WTC11 (cell line): Measurements from ENCODE around the gene POLDIP2.
"Not testable (repeated sequence)": the region's sequence is repeated elsewhere in the genome, so short reads cannot be mapped to it uniquely, and the experiment has no call there.

Experiments used
- CREM ChIP-seq: sonication (generic); formaldehyde crosslinking; IDR thresholded peaks from 2 replicates; pipeline ENCODE4 v1.8.1; 2022; ENCODE audit warnings: mild to moderate bottlenecking, missing genetic modification reagents, moderate library complexity
- NFYB ChIP-seq: sonication (generic); formaldehyde crosslinking; conservative IDR thresholded peaks from 2 replicates; pipeline ENCODE4 v1.8.0; 2022; ENCODE audit warnings: low read depth, missing genetic modification reagents
- TF ChIP-seq, protein P1 (sequence below): fragments of 250-450 bp; sonication (Bioruptor Pico); IDR thresholded peaks from 2 replicates; pipeline ENCODE4 v1.9.0; 2021; ENCODE audit warnings: mild to moderate bottlenecking

DNA sequence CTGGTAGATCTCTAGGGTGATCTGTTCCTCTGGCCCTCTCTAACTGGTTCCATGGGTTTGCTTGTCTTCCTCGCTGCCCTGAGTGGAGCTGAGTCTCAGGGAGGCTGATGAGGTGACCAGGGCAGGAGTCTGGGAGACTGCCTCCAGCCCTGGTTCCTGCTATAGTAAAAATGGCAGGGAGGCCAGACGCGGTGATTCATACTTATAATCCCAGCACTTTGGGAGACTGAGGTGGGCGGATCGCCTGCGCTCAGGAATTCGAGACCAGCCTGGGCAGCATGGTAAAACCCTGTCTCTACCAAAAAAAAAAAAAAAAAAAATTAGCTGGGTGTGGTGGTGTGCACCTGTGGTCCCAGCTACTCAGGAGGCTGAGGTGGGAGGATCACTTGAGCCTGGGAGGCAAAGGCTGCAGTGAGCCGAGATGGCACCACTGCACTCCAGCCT lies 18.5 kb downstream of the POLDIP2 start:
- TF ChIP-seq, protein P1, sequence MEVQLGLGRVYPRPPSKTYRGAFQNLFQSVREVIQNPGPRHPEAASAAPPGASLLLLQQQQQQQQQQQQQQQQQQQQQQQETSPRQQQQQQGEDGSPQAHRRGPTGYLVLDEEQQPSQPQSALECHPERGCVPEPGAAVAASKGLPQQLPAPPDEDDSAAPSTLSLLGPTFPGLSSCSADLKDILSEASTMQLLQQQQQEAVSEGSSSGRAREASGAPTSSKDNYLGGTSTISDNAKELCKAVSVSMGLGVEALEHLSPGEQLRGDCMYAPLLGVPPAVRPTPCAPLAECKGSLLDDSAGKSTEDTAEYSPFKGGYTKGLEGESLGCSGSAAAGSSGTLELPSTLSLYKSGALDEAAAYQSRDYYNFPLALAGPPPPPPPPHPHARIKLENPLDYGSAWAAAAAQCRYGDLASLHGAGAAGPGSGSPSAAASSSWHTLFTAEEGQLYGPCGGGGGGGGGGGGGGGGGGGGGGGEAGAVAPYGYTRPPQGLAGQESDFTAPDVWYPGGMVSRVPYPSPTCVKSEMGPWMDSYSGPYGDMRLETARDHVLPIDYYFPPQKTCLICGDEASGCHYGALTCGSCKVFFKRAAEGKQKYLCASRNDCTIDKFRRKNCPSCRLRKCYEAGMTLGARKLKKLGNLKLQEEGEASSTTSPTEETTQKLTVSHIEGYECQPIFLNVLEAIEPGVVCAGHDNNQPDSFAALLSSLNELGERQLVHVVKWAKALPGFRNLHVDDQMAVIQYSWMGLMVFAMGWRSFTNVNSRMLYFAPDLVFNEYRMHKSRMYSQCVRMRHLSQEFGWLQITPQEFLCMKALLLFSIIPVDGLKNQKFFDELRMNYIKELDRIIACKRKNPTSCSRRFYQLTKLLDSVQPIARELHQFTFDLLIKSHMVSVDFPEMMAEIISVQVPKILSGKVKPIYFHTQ = not testable (repeated sequence)
- not testable (repeated sequence) for TF ChIP-seq CREM, NFYB (CRISPR knock-in tag)
